IPS-NIHi7 (cell line): ENCODE data around the gene RASGRP1.

Experiments used
- DNase-seq: peaks from one replicate; pipeline ENCODE4 v3.0.0; 2012; ENCODE audit warnings: mixed read lengths; ENCODE audit errors: extremely low spot score

The RASGRP1 gene

GRCh38 chr15:38506997-38507396, 57.6 kb downstream of the RASGRP1 start:
- DNase-seq: no peak

GRCh38 chr15:38504680-38505467, 59.7 kb downstream of the RASGRP1 start:
- DNase-seq: no peak

- no peak for DNase-seq
Measured at GRCh38 chr15:38503496-38503895, 61.1 kb downstream of the RASGRP1 start.

- no peak for DNase-seq
Measured at GRCh38 chr15:38499651-38500050, 65.0 kb downstream of the RASGRP1 start.

- DNase-seq: no peak
Measured at GRCh38 chr15:38496151-38496550, 68.5 kb downstream of the RASGRP1 start.

GRCh38 chr15:38490242-38490922, 74.2 kb downstream of the RASGRP1 start:
- DNase-seq: no peak

- DNase-seq: no peak
Measured at GRCh38 chr15:38487378-38487777, 77.2 kb downstream of the RASGRP1 start.

- no peak for DNase-seq
Measured at GRCh38 chr15:38486936-38487335, 77.7 kb downstream of the RASGRP1 start.

GRCh38 chr15:38482572-38482971, 82.0 kb downstream of the RASGRP1 start:
- no peak for DNase-seq

GRCh38 chr15:38481761-38482160, 82.9 kb downstream of the RASGRP1 start:
- no peak for DNase-seq

GRCh38 chr15:38481113-38481512, 83.5 kb downstream of the RASGRP1 start:
- DNase-seq: no peak

GRCh38 chr15:38479756-38480155, 84.9 kb downstream of the RASGRP1 start:
- no peak for DNase-seq

- DNase-seq: no peak
Measured at GRCh38 chr15:38479266-38479665, 85.3 kb downstream of the RASGRP1 start.

- no peak for DNase-seq
Measured at GRCh38 chr15:38477637-38478036, 87.0 kb downstream of the RASGRP1 start.

- DNase-seq: no peak
Measured at GRCh38 chr15:38476120-38476519, 88.5 kb downstream of the RASGRP1 start.

GRCh38 chr15:38475361-38475760, 89.3 kb downstream of the RASGRP1 start:
- no peak for DNase-seq

GRCh38 chr15:38474155-38474757, 90.4 kb downstream of the RASGRP1 start:
- DNase-seq: peak; percentile 39

GRCh38 chr15:38471974-38472373, 92.6 kb downstream of the RASGRP1 start:
- DNase-seq: no peak

- no peak for DNase-seq
Measured at GRCh38 chr15:38470816-38471215, 93.8 kb downstream of the RASGRP1 start.

GRCh38 chr15:38464675-38465074, 99.9 kb downstream of the RASGRP1 start:
- no peak for DNase-seq

GRCh38 chr15:38463893-38464292, 100.7 kb downstream of the RASGRP1 start:
- DNase-seq: no peak

GRCh38 chr15:38461066-38461833, 103.4 kb downstream of the RASGRP1 start:
- no peak for DNase-seq
